Activated T-cell treated with anti-CD3 and anti-CD28 coated beads, Interleukin-2, amount 50 U/mL, for 48 hours (primary cell): ENCODE results near the gene ZNF883.

Source experiments
- DNase-seq, 2 experiments: peaks; one replicate each; pipeline ENCODE4 v3.0.0-alpha.2; 2020

ZNF883 gene

GRCh38 chr9:112917047-112917986 lies 94.7 kb downstream of the ZNF883 start:
- no peak for DNase-seq

GRCh38 chr9:112914524-112914923 lies 97.5 kb downstream of the ZNF883 start:
- no peak for DNase-seq

GRCh38 chr9:112913326-112913725 lies 98.7 kb downstream of the ZNF883 start:
- DNase-seq: no peak

GRCh38 chr9:112912636-112913035 lies 99.4 kb downstream of the ZNF883 start:
- no peak for DNase-seq

- DNase-seq: no peak
Measured at GRCh38 chr9:112911736-112912135, 100.3 kb downstream of the ZNF883 start.
